ENCODE data around the gene RASA1.
"Not testable (repeated sequence)": the region's sequence is repeated elsewhere in the genome, so short reads cannot be mapped to it uniquely, and the experiment has no call there.

RASA1 gene

DNA sequence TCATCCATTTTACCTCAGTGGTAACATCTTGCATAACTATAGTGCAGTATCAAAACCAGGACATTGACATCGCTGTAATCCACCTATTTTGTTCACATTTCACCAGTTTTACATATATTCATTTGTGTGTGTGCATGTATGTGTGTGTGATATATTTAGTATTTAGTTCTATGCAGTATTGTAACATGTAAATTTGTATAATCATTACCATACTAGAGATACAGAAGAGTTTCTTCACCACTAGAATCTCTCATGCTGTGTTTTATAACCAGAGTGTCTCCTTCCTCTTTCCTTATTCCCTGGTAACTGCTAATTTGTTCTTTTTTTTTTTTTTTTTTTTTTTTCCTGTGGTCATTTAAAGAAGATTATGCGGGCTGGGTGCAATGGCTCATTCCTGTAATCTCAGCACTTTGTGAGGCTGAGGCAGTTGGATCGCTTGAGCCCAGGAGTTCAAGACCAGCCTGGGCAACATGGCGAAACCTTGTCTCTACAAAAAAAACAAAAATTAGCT lies 11.0 kb downstream of the RASA1 start:
- no peak for TF ChIP-seq CTCF (conservative IDR thresholded peaks at IDR 0.05; ENCODE audit: low read depth, low read length)
- DNase-seq (ENCODE audit: low read depth) = no peak

DNA sequence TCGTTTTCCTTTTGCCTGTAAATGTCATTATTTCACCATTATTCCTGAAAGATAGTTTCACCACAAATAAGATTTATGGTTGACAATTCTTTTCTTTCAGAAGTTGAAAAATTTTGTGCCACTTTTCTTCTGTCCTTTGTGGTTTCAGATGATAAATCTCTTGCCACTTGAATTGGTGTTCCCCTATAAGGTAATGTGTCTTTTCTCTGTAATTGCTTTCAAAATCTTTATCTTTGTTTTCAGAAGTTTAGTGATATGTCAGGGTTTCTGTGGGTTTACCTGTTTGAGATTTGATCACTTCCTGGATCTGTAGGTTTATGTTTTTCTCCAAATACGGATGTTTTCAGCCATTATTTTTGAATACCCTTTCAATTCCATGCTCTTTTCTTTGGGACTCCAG lies 14.6 kb downstream of the RASA1 start:
- DNase-seq (ENCODE audit: low read depth) = no peak
- no peak overlapping the region for H3K4me3 ChIP-seq (ENCODE audit: low read depth, low read length)
- TF ChIP-seq CTCF (conservative IDR thresholded peaks at IDR 0.05; ENCODE audit: low read depth, low read length) = no peak

More for the DNA sequence above, 11.0 kb downstream of the RASA1 start:
- no peak overlapping the region for H3K4me3 ChIP-seq (ENCODE audit: low read depth, low read length)

GRCh38 chr5:87287266-87287665 lies 19.6 kb downstream of the RASA1 start:
- not testable (repeated sequence) for DNase-seq (ENCODE audit: low read depth); H3K4me3 ChIP-seq (ENCODE audit: low read depth, low read length)

DNA sequence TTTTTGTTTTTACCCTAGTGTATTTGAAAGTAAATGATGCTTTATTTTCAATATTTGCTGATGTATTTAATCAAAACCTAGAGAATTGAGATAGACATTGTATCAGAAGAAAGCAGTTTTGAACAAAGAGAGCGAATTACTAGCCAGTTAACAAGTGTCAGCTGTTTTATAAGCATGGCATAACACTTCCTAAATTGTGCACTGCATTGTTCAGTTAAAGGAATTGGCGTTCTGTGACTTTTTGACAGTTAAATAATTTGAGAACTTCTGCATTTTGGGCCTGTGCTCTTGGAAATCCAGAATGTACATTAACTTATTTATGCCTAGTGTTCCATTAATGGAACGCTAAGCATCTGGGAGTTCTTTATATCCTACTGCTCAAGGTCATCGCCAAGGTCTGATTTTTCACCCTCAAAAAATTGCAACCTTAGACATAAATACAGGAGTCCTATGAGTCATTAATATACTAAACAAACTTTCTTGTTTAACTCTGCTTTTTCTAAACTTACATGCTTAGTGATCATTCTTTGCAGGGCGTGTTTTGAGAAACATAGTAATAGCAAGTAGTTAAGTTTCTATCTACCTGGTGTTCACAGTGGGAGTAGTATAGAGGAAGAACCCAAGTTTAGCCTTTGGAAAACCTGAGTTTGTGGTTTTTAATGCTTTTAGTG lies 31.1 kb downstream of the RASA1 start:
- no peak for TF ChIP-seq CTCF (conservative IDR thresholded peaks at IDR 0.05; ENCODE audit: low read depth, low read length)
- DNase-seq (ENCODE audit: low read depth) = peak; percentile 47
- H3K4me3 ChIP-seq (ENCODE audit: low read depth, low read length) = no peak overlapping the region

GRCh38 chr5:87300176-87300575 lies 32.5 kb downstream of the RASA1 start:
- no peak for TF ChIP-seq CTCF (conservative IDR thresholded peaks at IDR 0.05; ENCODE audit: low read depth, low read length)
- peak; percentile 8 for DNase-seq (ENCODE audit: low read depth)
- H3K4me3 ChIP-seq (ENCODE audit: low read depth, low read length) = no peak overlapping the region

- peak; percentile 91 for DNase-seq (ENCODE audit: low read depth)
- TF ChIP-seq CTCF (conservative IDR thresholded peaks at IDR 0.05; ENCODE audit: low read depth, low read length) = no peak
- H3K4me3 ChIP-seq (ENCODE audit: low read depth, low read length) = no peak overlapping the region
These were observed 33.1 kb downstream of the RASA1 start for GRCh38 chr5:87300744-87301143.

DNA sequence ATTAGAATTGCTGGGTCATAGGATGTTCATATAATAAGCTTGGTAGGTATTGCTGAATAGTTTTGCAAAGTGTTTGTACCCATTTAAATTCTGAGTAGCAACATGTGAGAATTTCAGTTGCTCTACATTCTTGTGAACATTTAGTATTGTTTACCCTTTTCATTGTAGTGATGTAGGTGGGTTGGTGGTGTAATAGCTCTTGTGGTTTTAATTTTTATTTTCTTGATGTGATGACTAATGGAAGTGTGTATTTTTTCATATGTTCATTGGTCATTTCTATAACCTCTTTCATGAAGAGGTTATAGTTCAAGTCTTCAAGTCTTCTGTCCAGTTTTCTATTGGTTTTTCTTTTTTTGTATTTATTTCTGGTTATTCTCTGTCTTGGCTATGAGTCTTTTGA lies 34.4 kb downstream of the RASA1 start:
- TF ChIP-seq CTCF (conservative IDR thresholded peaks at IDR 0.05; ENCODE audit: low read depth, low read length) = no peak
- DNase-seq (ENCODE audit: low read depth) = peak; percentile 75
- H3K4me3 ChIP-seq (ENCODE audit: low read depth, low read length) = no peak overlapping the region

Data from choroid plexus epithelial cell (primary cell).